H1 (cell line): ENCODE measurements around the gene VCPKMT. TPM values are rescaled to one million over a fixed set of nuclear protein-coding genes. Genes with fewer than 3 reads are reported as not detected.

Experiments
- ATF2 ChIP-seq: IDR thresholded peaks from 2 replicates; pipeline ENCODE4 v1.6.1; 2012; ENCODE audit warnings: low read length, inconsistent platforms
- CHD1 ChIP-seq: IDR thresholded peaks from 2 replicates; pipeline ENCODE4 v1.6.1; 2012; ENCODE audit warnings: low read depth, low read length, improper control_type of control experiment
- KDM5A ChIP-seq: fragments of 200-600 bp; IDR thresholded peaks from 2 replicates; pipeline ENCODE4 v1.7.1; 2012; ENCODE audit warnings: mild to moderate bottlenecking, low read length, inconsistent platforms, mixed read lengths
- NRF1 ChIP-seq: IDR thresholded peaks from 2 replicates; pipeline ENCODE4 v1.6.1; 2011; ENCODE audit warnings: mild to moderate bottlenecking, low read depth, low read length, improper control_type of control experiment
- RNF2 ChIP-seq: fragments of 200-900, 300-1000 bp; sonication (generic); IDR thresholded peaks from 2 replicates; pipeline ENCODE4 v1.7.1; 2016; ENCODE audit warnings: borderline replicate concordance, low read depth, mild to moderate bottlenecking, antibody characterized with exemption, low read length; ENCODE audit not compliant: poor library complexity, severe bottlenecking; ENCODE audit errors: missing control alignments
- polyA plus RNA-seq, 7 experiments: library from polyadenylated mRNA; depleted of rRNA in 3 of 7; stranded (reverse) in 5 of 7; unstranded in 2 of 7; fragments of >200 nt in 5 of 7; fragments of 200-250 nt in 2 of 7; gene quantifications; 1 replicate in 5 of 7; 2 replicates in 1 of 7; 4 replicates in 1 of 7; pipeline versions ENCODE4 v1.2.1 to v1.2.3, GENCODE V29; 2011 to 2013; ENCODE audit warnings: missing spikeins in 2 of 7, mixed read lengths in 2 of 7
- total RNA-seq: library from RNA; stranded (reverse); fragmentation: NEBNext Ultra II Directional; extraction: Animal tissue kit (Norgen Biotek cat#: 25700); gene quantifications from 2 replicates; pipeline ENCODE4 v1.2.1, GENCODE V29; 2021
- TF ChIP-seq, protein P1 (sequence below): fragments of 300-600 bp; sonication (generic); IDR thresholded peaks from 2 replicates; pipeline ENCODE4 v1.7.1; 2012; ENCODE audit warnings: low read length, moderate library complexity, mild to moderate bottlenecking, inconsistent platforms; ENCODE audit not compliant: insufficient replicate concordance
- TF ChIP-seq, protein P2 (sequence below), 3 experiments: IDR thresholded peaks; 1 replicate in 2 of 3; 2 replicates in 1 of 3; pipeline versions ENCODE4 v1.5.1 to v1.6.1; 2011; ENCODE audit warnings: low read length in 3 of 3, mild to moderate bottlenecking in 3 of 3, inconsistent platforms in 2 of 3, low read depth in 1 of 3, moderate library complexity in 1 of 3; ENCODE audit not compliant: insufficient read depth in 1 of 3; ENCODE audit errors: control extremely low read depth in 1 of 3

VCPKMT gene
- total and polyA plus RNA-seq, 2 of the 8 experiments (the other 6 are each of a cell fraction or from before 2014, with no cell fraction given), result 3.8 to 7.1 TPM

- TF ChIP-seq, protein P1, sequence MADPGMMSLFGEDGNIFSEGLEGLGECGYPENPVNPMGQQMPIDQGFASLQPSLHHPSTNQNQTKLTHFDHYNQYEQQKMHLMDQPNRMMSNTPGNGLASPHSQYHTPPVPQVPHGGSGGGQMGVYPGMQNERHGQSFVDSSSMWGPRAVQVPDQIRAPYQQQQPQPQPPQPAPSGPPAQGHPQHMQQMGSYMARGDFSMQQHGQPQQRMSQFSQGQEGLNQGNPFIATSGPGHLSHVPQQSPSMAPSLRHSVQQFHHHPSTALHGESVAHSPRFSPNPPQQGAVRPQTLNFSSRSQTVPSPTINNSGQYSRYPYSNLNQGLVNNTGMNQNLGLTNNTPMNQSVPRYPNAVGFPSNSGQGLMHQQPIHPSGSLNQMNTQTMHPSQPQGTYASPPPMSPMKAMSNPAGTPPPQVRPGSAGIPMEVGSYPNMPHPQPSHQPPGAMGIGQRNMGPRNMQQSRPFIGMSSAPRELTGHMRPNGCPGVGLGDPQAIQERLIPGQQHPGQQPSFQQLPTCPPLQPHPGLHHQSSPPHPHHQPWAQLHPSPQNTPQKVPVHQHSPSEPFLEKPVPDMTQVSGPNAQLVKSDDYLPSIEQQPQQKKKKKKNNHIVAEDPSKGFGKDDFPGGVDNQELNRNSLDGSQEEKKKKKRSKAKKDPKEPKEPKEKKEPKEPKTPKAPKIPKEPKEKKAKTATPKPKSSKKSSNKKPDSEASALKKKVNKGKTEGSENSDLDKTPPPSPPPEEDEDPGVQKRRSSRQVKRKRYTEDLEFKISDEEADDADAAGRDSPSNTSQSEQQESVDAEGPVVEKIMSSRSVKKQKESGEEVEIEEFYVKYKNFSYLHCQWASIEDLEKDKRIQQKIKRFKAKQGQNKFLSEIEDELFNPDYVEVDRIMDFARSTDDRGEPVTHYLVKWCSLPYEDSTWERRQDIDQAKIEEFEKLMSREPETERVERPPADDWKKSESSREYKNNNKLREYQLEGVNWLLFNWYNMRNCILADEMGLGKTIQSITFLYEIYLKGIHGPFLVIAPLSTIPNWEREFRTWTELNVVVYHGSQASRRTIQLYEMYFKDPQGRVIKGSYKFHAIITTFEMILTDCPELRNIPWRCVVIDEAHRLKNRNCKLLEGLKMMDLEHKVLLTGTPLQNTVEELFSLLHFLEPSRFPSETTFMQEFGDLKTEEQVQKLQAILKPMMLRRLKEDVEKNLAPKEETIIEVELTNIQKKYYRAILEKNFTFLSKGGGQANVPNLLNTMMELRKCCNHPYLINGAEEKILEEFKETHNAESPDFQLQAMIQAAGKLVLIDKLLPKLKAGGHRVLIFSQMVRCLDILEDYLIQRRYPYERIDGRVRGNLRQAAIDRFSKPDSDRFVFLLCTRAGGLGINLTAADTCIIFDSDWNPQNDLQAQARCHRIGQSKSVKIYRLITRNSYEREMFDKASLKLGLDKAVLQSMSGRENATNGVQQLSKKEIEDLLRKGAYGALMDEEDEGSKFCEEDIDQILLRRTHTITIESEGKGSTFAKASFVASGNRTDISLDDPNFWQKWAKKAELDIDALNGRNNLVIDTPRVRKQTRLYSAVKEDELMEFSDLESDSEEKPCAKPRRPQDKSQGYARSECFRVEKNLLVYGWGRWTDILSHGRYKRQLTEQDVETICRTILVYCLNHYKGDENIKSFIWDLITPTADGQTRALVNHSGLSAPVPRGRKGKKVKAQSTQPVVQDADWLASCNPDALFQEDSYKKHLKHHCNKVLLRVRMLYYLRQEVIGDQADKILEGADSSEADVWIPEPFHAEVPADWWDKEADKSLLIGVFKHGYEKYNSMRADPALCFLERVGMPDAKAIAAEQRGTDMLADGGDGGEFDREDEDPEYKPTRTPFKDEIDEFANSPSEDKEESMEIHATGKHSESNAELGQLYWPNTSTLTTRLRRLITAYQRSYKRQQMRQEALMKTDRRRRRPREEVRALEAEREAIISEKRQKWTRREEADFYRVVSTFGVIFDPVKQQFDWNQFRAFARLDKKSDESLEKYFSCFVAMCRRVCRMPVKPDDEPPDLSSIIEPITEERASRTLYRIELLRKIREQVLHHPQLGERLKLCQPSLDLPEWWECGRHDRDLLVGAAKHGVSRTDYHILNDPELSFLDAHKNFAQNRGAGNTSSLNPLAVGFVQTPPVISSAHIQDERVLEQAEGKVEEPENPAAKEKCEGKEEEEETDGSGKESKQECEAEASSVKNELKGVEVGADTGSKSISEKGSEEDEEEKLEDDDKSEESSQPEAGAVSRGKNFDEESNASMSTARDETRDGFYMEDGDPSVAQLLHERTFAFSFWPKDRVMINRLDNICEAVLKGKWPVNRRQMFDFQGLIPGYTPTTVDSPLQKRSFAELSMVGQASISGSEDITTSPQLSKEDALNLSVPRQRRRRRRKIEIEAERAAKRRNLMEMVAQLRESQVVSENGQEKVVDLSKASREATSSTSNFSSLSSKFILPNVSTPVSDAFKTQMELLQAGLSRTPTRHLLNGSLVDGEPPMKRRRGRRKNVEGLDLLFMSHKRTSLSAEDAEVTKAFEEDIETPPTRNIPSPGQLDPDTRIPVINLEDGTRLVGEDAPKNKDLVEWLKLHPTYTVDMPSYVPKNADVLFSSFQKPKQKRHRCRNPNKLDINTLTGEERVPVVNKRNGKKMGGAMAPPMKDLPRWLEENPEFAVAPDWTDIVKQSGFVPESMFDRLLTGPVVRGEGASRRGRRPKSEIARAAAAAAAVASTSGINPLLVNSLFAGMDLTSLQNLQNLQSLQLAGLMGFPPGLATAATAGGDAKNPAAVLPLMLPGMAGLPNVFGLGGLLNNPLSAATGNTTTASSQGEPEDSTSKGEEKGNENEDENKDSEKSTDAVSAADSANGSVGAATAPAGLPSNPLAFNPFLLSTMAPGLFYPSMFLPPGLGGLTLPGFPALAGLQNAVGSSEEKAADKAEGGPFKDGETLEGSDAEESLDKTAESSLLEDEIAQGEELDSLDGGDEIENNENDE, result no peak
- no peak for TF ChIP-seq KDM5A
- TF ChIP-seq ATF2, result no peak
- no peak for TF ChIP-seq CHD1
- no peak for TF ChIP-seq NRF1
- TF ChIP-seq, protein P2, sequence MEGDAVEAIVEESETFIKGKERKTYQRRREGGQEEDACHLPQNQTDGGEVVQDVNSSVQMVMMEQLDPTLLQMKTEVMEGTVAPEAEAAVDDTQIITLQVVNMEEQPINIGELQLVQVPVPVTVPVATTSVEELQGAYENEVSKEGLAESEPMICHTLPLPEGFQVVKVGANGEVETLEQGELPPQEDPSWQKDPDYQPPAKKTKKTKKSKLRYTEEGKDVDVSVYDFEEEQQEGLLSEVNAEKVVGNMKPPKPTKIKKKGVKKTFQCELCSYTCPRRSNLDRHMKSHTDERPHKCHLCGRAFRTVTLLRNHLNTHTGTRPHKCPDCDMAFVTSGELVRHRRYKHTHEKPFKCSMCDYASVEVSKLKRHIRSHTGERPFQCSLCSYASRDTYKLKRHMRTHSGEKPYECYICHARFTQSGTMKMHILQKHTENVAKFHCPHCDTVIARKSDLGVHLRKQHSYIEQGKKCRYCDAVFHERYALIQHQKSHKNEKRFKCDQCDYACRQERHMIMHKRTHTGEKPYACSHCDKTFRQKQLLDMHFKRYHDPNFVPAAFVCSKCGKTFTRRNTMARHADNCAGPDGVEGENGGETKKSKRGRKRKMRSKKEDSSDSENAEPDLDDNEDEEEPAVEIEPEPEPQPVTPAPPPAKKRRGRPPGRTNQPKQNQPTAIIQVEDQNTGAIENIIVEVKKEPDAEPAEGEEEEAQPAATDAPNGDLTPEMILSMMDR (IDR thresholded peaks at IDR 0.05; ENCODE audit: control extremely low read depth in 1 of 3, insufficient read depth in 1 of 3, low read depth in 1 of 3, low read length in 3 of 3), result no peak
- TF ChIP-seq RNF2, result no peak
Observed at GRCh38 chr14:50122291-50122690, 5.9 kb upstream of the VCPKMT start (continued).
